Osteocyte (in vitro differentiated cells): ENCODE measurements around the gene PPP4C. TPM values are rescaled to one million over a fixed set of nuclear protein-coding genes. Genes with fewer than 3 reads are reported as not detected.
A peak's percentile ranks its signal among the peaks of the same experiment; 100 is the strongest.
"Not testable (repeated sequence)": the region's sequence is repeated elsewhere in the genome, so short reads cannot be mapped to it uniquely, and the experiment has no call there.

Experiments used
- DNase-seq: peaks from one replicate; pipeline ENCODE4 v3.0.0; 2021; ENCODE audit warnings: mixed read lengths; ENCODE audit not compliant: unreplicated experiment; ENCODE audit errors: extremely low spot score
- H3K27ac Mint-ChIP-seq: one replicate; pipeline ENCODE4 v1.8.0; 2021; ENCODE audit warnings: mild to moderate bottlenecking, mixed read lengths; ENCODE audit not compliant: unreplicated experiment
- H3K27me3 Mint-ChIP-seq: one replicate; pipeline ENCODE4 v1.8.0; 2021; ENCODE audit warnings: mixed read lengths; ENCODE audit not compliant: unreplicated experiment
- H3K36me3 Mint-ChIP-seq: one replicate; pipeline ENCODE4 v1.8.0; 2021; ENCODE audit warnings: mixed read lengths; ENCODE audit not compliant: unreplicated experiment
- H3K4me1 Mint-ChIP-seq: one replicate; pipeline ENCODE4 v1.8.0; 2021; ENCODE audit warnings: mixed read lengths; ENCODE audit not compliant: unreplicated experiment
- H3K4me3 Mint-ChIP-seq: one replicate; pipeline ENCODE4 v1.8.0; 2021; ENCODE audit warnings: mild to moderate bottlenecking, moderate library complexity, mixed read lengths; ENCODE audit not compliant: unreplicated experiment
- H3K9me3 Mint-ChIP-seq: one replicate; pipeline ENCODE4 v1.8.0; 2021; ENCODE audit warnings: mixed read lengths; ENCODE audit not compliant: unreplicated experiment
- CTCF ChIP-seq: fragments of 200-600 bp; sonication (generic); IDR thresholded peaks from 2 replicates; pipeline ENCODE4 v1.5.0; 2021; ENCODE audit warnings: antibody characterized with exemption, mild to moderate bottlenecking, moderate library complexity
- total RNA-seq: library from RNA; stranded (reverse); gene quantifications from 2 replicates; pipeline ENCODE4 v1.2.1, GENCODE V29; 2021

Gene PPP4C
- total RNA-seq, 1 donor from 2014 or later, result 102 TPM

GRCh38 chr16:30040221-30040620 lies 35.6 kb upstream of the PPP4C start:
- TF ChIP-seq CTCF, result no peak
- Mint-ChIP-seq H3K36me3 (no peaks in the 10 kb centered on the region), H3K27me3 (peaks cover 20% of the 10 kb centered on the region), H3K4me3 (no peak overlapping the region), H3K4me1 (no peaks in the 10 kb centered on the region), H3K9me3 (no peaks in the 10 kb centered on the region), H3K27ac (no peak overlapping the region)
- DNase-seq, result no peak

GRCh38 chr16:30040690-30041089 lies 35.1 kb upstream of the PPP4C start:
- not testable (repeated sequence) for H3K36me3 Mint-ChIP-seq, H3K4me1 Mint-ChIP-seq, H3K27ac Mint-ChIP-seq, H3K4me3 Mint-ChIP-seq, H3K9me3 Mint-ChIP-seq, DNase-seq
- H3K27me3 Mint-ChIP-seq, result peaks cover 15% of the 10 kb centered on the region

GRCh38 chr16:30041841-30042240 lies 34.0 kb upstream of the PPP4C start:
- DNase-seq, result no peak
- no peak overlapping the region for H3K27ac Mint-ChIP-seq

GRCh38 chr16:30046178-30046577 lies 29.6 kb upstream of the PPP4C start:
- H3K27me3 Mint-ChIP-seq, result no peaks in the 10 kb centered on the region
- H3K9me3 Mint-ChIP-seq, result no peaks in the 10 kb centered on the region
- H3K27ac Mint-ChIP-seq, result no peak overlapping the region
- no peak overlapping the region for H3K4me3 Mint-ChIP-seq
- H3K36me3 Mint-ChIP-seq, result no peaks in the 10 kb centered on the region
- DNase-seq, result no peak
- TF ChIP-seq CTCF, result no peak
- no peaks in the 10 kb centered on the region for H3K4me1 Mint-ChIP-seq

More at GRCh38 chr16:30041841-30042240, 34.0 kb upstream of the PPP4C start:
- Mint-ChIP-seq H3K9me3 (no peaks in the 10 kb centered on the region), H3K36me3 (no peaks in the 10 kb centered on the region), H3K27me3 (peaks cover 8% of the 10 kb centered on the region), H3K4me1 (no peaks in the 10 kb centered on the region), H3K4me3 (no peak overlapping the region)
- peak; percentile 62 for TF ChIP-seq CTCF

- Mint-ChIP-seq H3K27ac (no peak overlapping the region), H3K36me3 (no peaks in the 10 kb centered on the region), H3K9me3 (no peaks in the 10 kb centered on the region), H3K27me3 (no peaks in the 10 kb centered on the region), H3K4me1 (peaks cover 2% of the 10 kb centered on the region), H3K4me3 (no peak overlapping the region)
- TF ChIP-seq CTCF, result no peak
- DNase-seq, result no peak
Measured at GRCh38 chr16:30046588-30046987, 29.2 kb upstream of the PPP4C start.

GRCh38 chr16:30049871-30050270 lies 25.9 kb upstream of the PPP4C start:
- no peak overlapping the region for H3K27ac Mint-ChIP-seq
- peaks cover 17% of the 10 kb centered on the region for H3K4me1 Mint-ChIP-seq
- no peaks in the 10 kb centered on the region for H3K36me3 Mint-ChIP-seq
- TF ChIP-seq CTCF, result no peak
- no peaks in the 10 kb centered on the region for H3K27me3 Mint-ChIP-seq
- no peak for DNase-seq
- H3K9me3 Mint-ChIP-seq, result no peaks in the 10 kb centered on the region
- no peak overlapping the region for H3K4me3 Mint-ChIP-seq
